RCC 7860 (cell line): ENCODE measurements around the gene FEM1C.

Source experiments
- DNase-seq: peaks from one replicate; pipeline ENCODE4 v3.0.0-alpha.2; 2015; ENCODE audit warnings: low spot score
- FAIRE-seq: peaks from 2 replicates; lab custom pipeline; 2012; peaks lifted over from hg19 to GRCh38; lab: Jason Lieb, UNC

FEM1C gene

GRCh38 chr5:115524199-115524847 is 20.3 kb downstream of the FEM1C start:
- DNase-seq = no peak
- FAIRE-seq = no peak

GRCh38 chr5:115522832-115523403 is 21.7 kb downstream of the FEM1C start:
- FAIRE-seq = no peak
- no peak for DNase-seq

- no peak for FAIRE-seq
Measured at GRCh38 chr5:115520191-115520590, 24.4 kb downstream of the FEM1C start.

GRCh38 chr5:115516372-115516771 is 28.2 kb downstream of the FEM1C start:
- FAIRE-seq (no peak), DNase-seq (no peak)

More at GRCh38 chr5:115520191-115520590, 24.4 kb downstream of the FEM1C start:
- DNase-seq = no peak

GRCh38 chr5:115514220-115514619 is 30.4 kb downstream of the FEM1C start:
- DNase-seq (no peak), FAIRE-seq (no peak)

- DNase-seq = no peak
- FAIRE-seq = no peak
Measured at GRCh38 chr5:115511632-115512031, 32.9 kb downstream of the FEM1C start.

- FAIRE-seq (no peak), DNase-seq (no peak)
Measured at GRCh38 chr5:115510145-115510645, 34.4 kb downstream of the FEM1C start.

GRCh38 chr5:115509547-115509946 is 35.0 kb downstream of the FEM1C start:
- no peak for FAIRE-seq
- DNase-seq = no peak

GRCh38 chr5:115507681-115508080 is 36.9 kb downstream of the FEM1C start:
- DNase-seq (no peak), FAIRE-seq (no peak)

GRCh38 chr5:115503420-115503819 is 41.2 kb downstream of the FEM1C start:
- FAIRE-seq (no peak), DNase-seq (no peak)

GRCh38 chr5:115501464-115502210 is 42.9 kb downstream of the FEM1C start:
- FAIRE-seq = no peak
- no peak for DNase-seq

GRCh38 chr5:115500225-115500624 is 44.4 kb downstream of the FEM1C start:
- FAIRE-seq (no peak), DNase-seq (no peak)

- FAIRE-seq (no peak), DNase-seq (no peak)
Measured at GRCh38 chr5:115496936-115497576, 47.5 kb downstream of the FEM1C start.

- FAIRE-seq (no peak), DNase-seq (no peak)
Measured at GRCh38 chr5:115494570-115495289, 49.8 kb downstream of the FEM1C start.

GRCh38 chr5:115490596-115490995 is 54.0 kb downstream of the FEM1C start:
- FAIRE-seq = no peak
- DNase-seq = no peak

GRCh38 chr5:115489733-115490132 is 54.8 kb downstream of the FEM1C start:
- FAIRE-seq (no peak), DNase-seq (no peak)

GRCh38 chr5:115487756-115488155 is 56.8 kb downstream of the FEM1C start:
- no peak for FAIRE-seq
- DNase-seq = no peak

- FAIRE-seq (no peak), DNase-seq (no peak)
Measured at GRCh38 chr5:115487168-115487567, 57.4 kb downstream of the FEM1C start.

- no peak for FAIRE-seq
- DNase-seq = no peak
Measured at GRCh38 chr5:115486728-115487127, 57.8 kb downstream of the FEM1C start.

GRCh38 chr5:115484368-115484767 is 60.2 kb downstream of the FEM1C start:
- FAIRE-seq (no peak), DNase-seq (no peak)

- no peak for FAIRE-seq
- DNase-seq = no peak
Measured at GRCh38 chr5:115480900-115481299, 63.7 kb downstream of the FEM1C start.
